Measurements from ENCODE around the gene DNAJC6.
"Not testable (repeated sequence)": the region's sequence is repeated elsewhere in the genome, so short reads cannot be mapped to it uniquely, and the experiment has no call there.

Gene DNAJC6

GRCh38 chr1:65445837-65446236 lies 136.5 kb downstream of the DNAJC6 start:
- Mint-ChIP-seq H3K4me3 (no peak overlapping the region), H3K4me1 (ENCODE audit: low read depth) (no peaks in the 10 kb centered on the region), H3K9me3 (no peaks in the 10 kb centered on the region), H3K27me3 (no peaks in the 10 kb centered on the region), H3K36me3 (ENCODE audit: low read depth) (no peaks in the 10 kb centered on the region), H3K27ac (no peak overlapping the region)
- intact Hi-C loops (cut with micrococcal nuclease) = no loop called here

- intact Hi-C loops (cut with micrococcal nuclease) = no loop called here
- no peaks in the 10 kb centered on the region for H3K27me3 Mint-ChIP-seq
- H3K36me3 Mint-ChIP-seq (ENCODE audit: low read depth) = no peaks in the 10 kb centered on the region
- no peaks in the 10 kb centered on the region for H3K4me1 Mint-ChIP-seq (ENCODE audit: low read depth)
- H3K4me3 Mint-ChIP-seq = no peak overlapping the region
- no peak overlapping the region for H3K27ac Mint-ChIP-seq
- H3K9me3 Mint-ChIP-seq = no peaks in the 10 kb centered on the region
These were observed 140.0 kb downstream of the DNAJC6 start for GRCh38 chr1:65449214-65449823.

GRCh38 chr1:65455678-65456077 lies 146.3 kb downstream of the DNAJC6 start:
- H3K4me1 Mint-ChIP-seq (ENCODE audit: low read depth); H3K4me3 Mint-ChIP-seq; H3K36me3 Mint-ChIP-seq (ENCODE audit: low read depth); intact Hi-C loops (cut with micrococcal nuclease); H3K27me3 Mint-ChIP-seq; H3K27ac Mint-ChIP-seq; H3K9me3 Mint-ChIP-seq: not testable (repeated sequence)

GRCh38 chr1:65456481-65456880 lies 147.1 kb downstream of the DNAJC6 start:
- H3K9me3 Mint-ChIP-seq = peaks cover 9% of the 10 kb centered on the region
- no peaks in the 10 kb centered on the region for H3K36me3 Mint-ChIP-seq (ENCODE audit: low read depth)
- no peak overlapping the region for H3K4me3 Mint-ChIP-seq
- H3K27ac Mint-ChIP-seq = no peak overlapping the region
- intact Hi-C loops (cut with micrococcal nuclease) = no loop called here
- no peaks in the 10 kb centered on the region for H3K4me1 Mint-ChIP-seq (ENCODE audit: low read depth)
- H3K27me3 Mint-ChIP-seq = no peaks in the 10 kb centered on the region

- no peaks in the 10 kb centered on the region for H3K4me1 Mint-ChIP-seq (ENCODE audit: low read depth)
- H3K27me3 Mint-ChIP-seq = no peaks in the 10 kb centered on the region
- no peak overlapping the region for H3K27ac Mint-ChIP-seq
- no peaks in the 10 kb centered on the region for H3K36me3 Mint-ChIP-seq (ENCODE audit: low read depth)
- intact Hi-C loops (cut with micrococcal nuclease) = no loop called here
- H3K4me3 Mint-ChIP-seq = no peak overlapping the region
- H3K9me3 Mint-ChIP-seq = peaks cover 9% of the 10 kb centered on the region
These were observed 148.5 kb downstream of the DNAJC6 start for GRCh38 chr1:65457868-65458267.

- H3K36me3 Mint-ChIP-seq (ENCODE audit: low read depth) = no peaks in the 10 kb centered on the region
- H3K27ac Mint-ChIP-seq = no peak overlapping the region
- H3K27me3 Mint-ChIP-seq = no peaks in the 10 kb centered on the region
- intact Hi-C loops (cut with micrococcal nuclease) = loop anchor here (1.0 kb wide), 1 partner anchor 223 kb away; no protein-coding TSS in a partner anchor
- no peak overlapping the region for H3K4me3 Mint-ChIP-seq
- H3K4me1 Mint-ChIP-seq (ENCODE audit: low read depth) = no peaks in the 10 kb centered on the region
- peaks cover 9% of the 10 kb centered on the region for H3K9me3 Mint-ChIP-seq
These were observed 149.5 kb downstream of the DNAJC6 start for GRCh38 chr1:65458730-65459396.

- Mint-ChIP-seq H3K9me3 (peaks cover 9% of the 10 kb centered on the region), H3K4me1 (ENCODE audit: low read depth) (no peaks in the 10 kb centered on the region), H3K4me3 (no peak overlapping the region), H3K36me3 (ENCODE audit: low read depth) (no peaks in the 10 kb centered on the region), H3K27me3 (no peaks in the 10 kb centered on the region), H3K27ac (no peak overlapping the region)
- intact Hi-C loops (cut with micrococcal nuclease) = loop anchor here (1.0 kb wide), 1 partner anchor 223 kb away; no protein-coding TSS in a partner anchor
These were observed 150.0 kb downstream of the DNAJC6 start for GRCh38 chr1:65459397-65459768.

All from dendritic cell treated with granulocyte-macrophage colony-stimulating factor and Interleukin-4, amounts not matched to agents 40 ng/mL and 50 ng/mL, for 4 days (primary cell).